ACC112 (cell line): Measurements from ENCODE around the gene ENDOD1.

Source experiments
- H2AFZ ChIP-seq: fragments of 200-600 bp; sonication (generic); one replicate; pipeline ENCODE4 v1.6.0; 2017; ENCODE audit warnings: antibody characterized with exemption, low read length; ENCODE audit not compliant: unreplicated experiment
- H3K27ac ChIP-seq: fragments of 200-600 bp; sonication (generic); 2 replicates; pipeline ENCODE4 v1.5.1; 2014; ENCODE audit warnings: low read depth, mild to moderate bottlenecking, antibody characterized with exemption, low read length, moderate library complexity
- H3K27me3 ChIP-seq: fragments of 200-600 bp; sonication (generic); 2 replicates; pipeline ENCODE4 v1.6.1; 2014; ENCODE audit warnings: mild to moderate bottlenecking, antibody characterized with exemption, low read length, moderate library complexity, mixed read lengths; ENCODE audit not compliant: insufficient read depth
- H3K36me3 ChIP-seq: fragments of 200-600 bp; sonication (generic); 2 replicates; pipeline ENCODE4 v1.6.1; 2016; ENCODE audit warnings: mild to moderate bottlenecking, antibody characterized with exemption, low read length, moderate library complexity, mixed read lengths; ENCODE audit not compliant: insufficient read depth
- H3K4me1 ChIP-seq: fragments of 200-600 bp; sonication (generic); one replicate; pipeline ENCODE4 v1.6.1; 2016; ENCODE audit warnings: low read length, mixed read lengths; ENCODE audit not compliant: insufficient read depth, unreplicated experiment, control insufficient read depth
- H3K4me3 ChIP-seq: fragments of 200-600 bp; sonication (generic); 2 replicates; pipeline ENCODE4 v1.5.1; 2014; ENCODE audit warnings: mild to moderate bottlenecking, low read depth, low read length
- H3K79me2 ChIP-seq: fragments of 200-600 bp; sonication (generic); one replicate; pipeline ENCODE4 v1.6.0; 2016; ENCODE audit warnings: low read length; ENCODE audit not compliant: control insufficient read depth, unreplicated experiment, insufficient read depth

The ENDOD1 gene

GRCh38 chr11:95076981-95077380 is 12.7 kb upstream of the ENDOD1 start:
- no peak overlapping the region for H3K27ac ChIP-seq
- no peak overlapping the region for H3K4me3 ChIP-seq
- H3K27me3 ChIP-seq, result no peaks in the 10 kb centered on the region
- no peaks in the 10 kb centered on the region for H3K79me2 ChIP-seq
- H3K36me3 ChIP-seq, result no peaks in the 10 kb centered on the region
- H3K4me1 ChIP-seq, result peaks cover 56% of the 10 kb centered on the region
- no peak overlapping the region for H2AFZ ChIP-seq

- no peaks in the 10 kb centered on the region for H3K27me3 ChIP-seq
- no peak overlapping the region for H3K4me3 ChIP-seq
- H3K79me2 ChIP-seq, result no peaks in the 10 kb centered on the region
- H3K27ac ChIP-seq, result no peak overlapping the region
- no peak overlapping the region for H2AFZ ChIP-seq
- peaks cover 56% of the 10 kb centered on the region for H3K4me1 ChIP-seq
- no peaks in the 10 kb centered on the region for H3K36me3 ChIP-seq
Measured at GRCh38 chr11:95078526-95078925, 11.1 kb upstream of the ENDOD1 start.

GRCh38 chr11:95081010-95081409 is 8.6 kb upstream of the ENDOD1 start:
- Histone ChIP-seq H3K4me3 (no peak overlapping the region), H3K27me3 (no peaks in the 10 kb centered on the region), H3K36me3 (no peaks in the 10 kb centered on the region), H3K27ac (0 out of 2 replicates have a peak overlapping the region, but pooled peaks have one; percentile 22), H3K79me2 (no peaks in the 10 kb centered on the region), H3K4me1 (peaks cover 54% of the 10 kb centered on the region), H2AFZ (no peak overlapping the region)

GRCh38 chr11:95081412-95081811 is 8.2 kb upstream of the ENDOD1 start:
- Histone ChIP-seq H3K79me2 (no peaks in the 10 kb centered on the region), H2AFZ (peak overlapping the region; percentile 77), H3K4me3 (no peak overlapping the region), H3K4me1 (peaks cover 52% of the 10 kb centered on the region), H3K27ac (peak overlapping the region; percentile 22; the same call in 1 of the 2 replicates), H3K36me3 (no peaks in the 10 kb centered on the region), H3K27me3 (no peaks in the 10 kb centered on the region)

- Histone ChIP-seq H2AFZ (no peak overlapping the region), H3K4me1 (peaks cover 45% of the 10 kb centered on the region), H3K27me3 (no peaks in the 10 kb centered on the region), H3K79me2 (no peaks in the 10 kb centered on the region), H3K27ac (no peak overlapping the region), H3K36me3 (no peaks in the 10 kb centered on the region), H3K4me3 (no peak overlapping the region)
Measured at GRCh38 chr11:95082576-95083001, 7.1 kb upstream of the ENDOD1 start.

- no peak overlapping the region for H2AFZ ChIP-seq
- no peak overlapping the region for H3K4me3 ChIP-seq
- peaks cover 37% of the 10 kb centered on the region for H3K4me1 ChIP-seq
- no peaks in the 10 kb centered on the region for H3K36me3 ChIP-seq
- H3K27me3 ChIP-seq, result no peaks in the 10 kb centered on the region
- no peaks in the 10 kb centered on the region for H3K79me2 ChIP-seq
- H3K27ac ChIP-seq, result no peak overlapping the region
Measured at GRCh38 chr11:95084509-95084908, 5.1 kb upstream of the ENDOD1 start.

- Histone ChIP-seq H3K4me3 (no peak overlapping the region), H3K27ac (no peak overlapping the region), H3K36me3 (no peaks in the 10 kb centered on the region), H3K27me3 (no peaks in the 10 kb centered on the region), H3K4me1 (peaks cover 29% of the 10 kb centered on the region), H3K79me2 (no peaks in the 10 kb centered on the region), H2AFZ (no peak overlapping the region)
Measured at GRCh38 chr11:95085117-95085816, 4.4 kb upstream of the ENDOD1 start.

GRCh38 chr11:95086151-95086550 is 3.5 kb upstream of the ENDOD1 start:
- H3K27ac ChIP-seq, result no peak overlapping the region
- no peak overlapping the region for H3K4me3 ChIP-seq
- H3K36me3 ChIP-seq, result no peaks in the 10 kb centered on the region
- peaks cover 28% of the 10 kb centered on the region for H3K4me1 ChIP-seq
- H3K79me2 ChIP-seq, result peaks cover 8% of the 10 kb centered on the region
- no peak overlapping the region for H2AFZ ChIP-seq
- no peaks in the 10 kb centered on the region for H3K27me3 ChIP-seq

GRCh38 chr11:95086836-95087570 is 2.6 kb upstream of the ENDOD1 start:
- Histone ChIP-seq H3K27me3 (no peaks in the 10 kb centered on the region), H3K4me3 (no peak overlapping the region), H2AFZ (no peak overlapping the region), H3K27ac (no peak overlapping the region), H3K36me3 (no peaks in the 10 kb centered on the region), H3K79me2 (peaks cover 16% of the 10 kb centered on the region), H3K4me1 (peaks cover 29% of the 10 kb centered on the region)

- Histone ChIP-seq H3K4me1 (peaks cover 48% of the 10 kb centered on the region), H2AFZ (peak overlapping the region; percentile 72), H3K36me3 (no peaks in the 10 kb centered on the region), H3K4me3 (peak overlapping the region; percentile 93), H3K79me2 (peaks cover 16% of the 10 kb centered on the region), H3K27me3 (no peaks in the 10 kb centered on the region), H3K27ac (peak overlapping the region; percentile 42; the same call in 1 of the 2 replicates)
Measured at GRCh38 chr11:95088946-95089619, 563 bp upstream of the ENDOD1 start.
